GM18508 (cell line): ENCODE measurements around the gene MYO3B.
"Not testable (repeated sequence)": the region's sequence is repeated elsewhere in the genome, so short reads cannot be mapped to it uniquely, and the experiment has no call there.

ENCODE experiments used
- ATAC-seq: cut with Tn5 transposase; IDR thresholded peaks from one replicate; pipeline ENCODE4 v1.9.1; 2021; ENCODE audit warnings: moderate number of reproducible peaks; ENCODE audit not compliant: insufficient read depth, unreplicated experiment

Gene MYO3B

DNA sequence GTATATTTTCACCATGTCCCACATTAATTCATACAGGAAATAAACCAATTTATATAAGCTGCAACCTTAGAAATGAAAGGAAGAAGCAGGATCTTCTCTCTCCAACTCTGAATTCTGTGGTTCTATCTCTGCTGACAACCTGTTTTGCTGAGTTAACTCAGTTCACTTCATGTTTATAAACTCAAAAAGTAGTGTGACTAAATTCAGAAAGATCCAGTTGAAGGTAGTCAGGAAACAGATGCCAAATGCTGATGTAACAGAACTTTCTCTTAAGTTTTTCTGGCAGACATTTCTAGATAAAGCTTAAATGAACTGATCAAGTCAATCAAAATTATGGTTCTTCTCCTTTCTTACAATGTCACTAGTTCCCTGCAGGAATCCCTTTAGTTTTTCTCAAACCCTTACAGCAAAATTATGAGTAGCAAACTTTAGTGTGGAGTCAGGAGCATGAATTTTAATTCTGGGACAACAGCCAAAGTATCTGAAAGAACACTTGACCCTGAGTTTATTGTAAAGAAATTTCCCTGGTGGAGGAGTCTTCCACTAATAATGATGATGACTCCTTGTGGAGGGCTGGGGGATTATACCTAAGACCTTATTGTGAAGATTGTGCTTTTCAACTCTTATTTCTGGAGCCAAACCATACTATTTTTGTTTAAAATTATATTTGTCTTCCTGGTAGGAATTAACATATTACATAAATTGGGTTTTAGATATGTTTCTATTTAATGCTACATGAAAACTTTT lies 216.9 kb downstream of the MYO3B start:
- no peak for ATAC-seq

DNA sequence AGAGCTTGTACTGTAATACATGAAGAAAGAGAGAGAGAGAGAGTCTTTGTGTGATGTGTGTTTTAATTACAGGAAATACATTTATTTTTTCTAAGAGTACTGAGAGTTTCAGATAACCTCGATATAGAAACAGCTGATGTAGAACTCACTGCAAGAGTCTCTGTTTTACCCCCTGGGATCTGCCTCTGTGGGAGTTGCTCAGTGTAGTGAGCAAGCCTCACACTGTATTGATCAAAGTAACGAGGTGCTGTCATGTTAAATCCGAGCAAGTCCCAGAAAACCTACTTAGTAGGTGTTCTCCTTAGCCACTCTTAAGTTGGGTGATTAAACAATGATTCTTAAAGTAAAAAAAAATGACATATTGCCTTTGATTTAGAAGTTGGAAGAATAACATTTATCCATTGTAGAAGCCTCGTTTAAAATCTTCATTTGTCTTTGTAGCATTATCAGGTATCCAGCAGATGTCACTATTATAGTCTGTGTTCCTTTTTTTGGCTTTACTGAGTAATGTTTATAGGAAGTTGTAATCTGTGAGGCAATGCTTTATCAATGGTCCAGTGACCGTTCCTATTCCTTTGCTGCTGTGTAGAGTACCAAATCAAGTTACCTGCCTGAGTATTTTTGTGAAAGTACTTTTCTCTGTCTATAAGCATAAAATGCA lies 219.0 kb downstream of the MYO3B start:
- ATAC-seq = no peak

DNA sequence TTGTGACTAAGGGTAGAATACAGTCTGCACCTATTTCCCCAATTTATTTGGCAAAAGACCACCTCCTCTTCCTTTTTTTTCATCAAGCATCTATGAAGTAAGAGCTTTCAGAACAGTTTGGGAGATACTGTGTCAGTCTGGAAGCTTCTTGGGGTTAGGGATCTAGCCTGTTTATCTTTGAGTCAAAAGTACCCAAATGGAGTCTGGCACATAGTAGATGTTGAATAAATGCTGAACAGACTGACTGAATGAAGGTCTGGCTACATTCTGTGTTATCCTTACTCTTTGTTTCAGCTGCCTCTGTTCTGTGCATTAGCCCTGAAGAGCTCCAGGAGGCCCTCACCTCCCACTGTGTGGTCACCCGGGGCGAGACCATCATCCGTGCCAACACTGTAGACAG lies 223.2 kb downstream of the MYO3B start:
- no peak for ATAC-seq

DNA sequence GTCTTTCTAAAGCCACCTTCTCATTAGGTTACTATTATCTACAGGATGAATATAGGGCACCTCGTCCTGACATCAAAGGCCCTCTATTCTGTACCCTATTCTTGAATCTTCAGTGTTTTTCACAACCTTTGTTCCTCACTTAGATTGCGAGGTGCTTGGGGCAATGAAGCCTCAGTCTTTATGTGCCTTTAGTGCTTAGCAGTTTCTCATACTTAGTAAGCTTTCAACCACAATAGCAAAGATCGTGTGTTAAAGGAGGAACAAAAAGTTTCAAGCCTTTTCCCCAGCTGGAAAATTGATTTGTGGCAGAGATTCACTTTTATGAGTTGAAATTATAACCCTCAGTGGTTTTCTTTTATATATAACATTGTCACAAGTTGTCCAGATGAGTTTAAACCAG lies 226.9 kb downstream of the MYO3B start:
- ATAC-seq = no peak

DNA sequence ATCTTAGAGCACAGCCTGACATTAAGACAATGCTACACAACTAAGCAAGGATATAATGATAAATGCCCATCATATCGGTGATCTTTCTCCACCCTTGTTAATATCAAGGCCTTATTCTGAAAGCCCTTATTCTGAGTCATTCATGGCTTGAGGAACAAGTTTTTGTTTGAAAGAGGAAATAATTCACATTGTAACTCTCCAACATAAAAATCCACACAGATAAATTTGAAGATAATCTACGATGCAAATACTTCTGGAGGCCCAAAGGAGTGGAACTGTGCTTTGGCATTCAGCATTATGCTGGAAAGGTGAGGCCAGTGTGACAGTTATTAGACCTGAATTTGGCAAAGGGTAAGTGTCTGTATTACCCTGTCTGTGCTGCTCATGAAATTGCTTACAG lies 227.4 kb downstream of the MYO3B start:
- no peak for ATAC-seq

DNA sequence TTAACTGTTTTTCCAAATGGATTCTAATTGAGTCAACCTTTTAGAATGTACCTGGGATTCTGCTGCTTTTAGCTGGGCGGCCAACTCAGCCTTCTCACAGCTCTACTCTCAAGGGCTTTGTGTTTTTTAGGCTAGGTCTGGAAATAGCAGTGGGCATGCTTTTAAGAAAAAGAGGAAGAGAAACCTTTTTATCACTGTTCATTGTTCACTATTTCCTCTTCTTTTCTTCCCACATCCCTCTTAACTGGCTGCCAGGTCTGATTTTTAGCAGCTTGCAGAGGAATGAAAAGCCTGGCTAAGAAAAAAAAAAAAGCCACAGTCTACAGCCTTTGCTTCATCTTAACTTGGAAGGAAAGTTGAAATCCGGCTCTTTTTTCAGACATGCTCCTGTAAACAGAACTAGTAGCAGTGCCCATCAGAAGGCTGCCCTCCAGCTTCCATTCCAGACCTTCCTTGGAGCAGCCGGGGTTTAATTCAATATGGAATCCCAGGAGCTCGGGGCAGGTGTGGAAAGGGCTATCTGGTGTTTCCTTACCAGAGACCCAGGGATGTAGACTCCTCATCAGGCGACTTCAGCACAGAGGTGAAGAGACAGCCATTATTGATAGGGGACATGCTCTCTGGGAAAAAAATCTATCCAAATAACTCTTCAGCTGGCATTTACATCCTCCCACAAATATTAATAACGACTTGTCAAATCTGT lies 230.7 kb downstream of the MYO3B start:
- no peak for ATAC-seq

DNA sequence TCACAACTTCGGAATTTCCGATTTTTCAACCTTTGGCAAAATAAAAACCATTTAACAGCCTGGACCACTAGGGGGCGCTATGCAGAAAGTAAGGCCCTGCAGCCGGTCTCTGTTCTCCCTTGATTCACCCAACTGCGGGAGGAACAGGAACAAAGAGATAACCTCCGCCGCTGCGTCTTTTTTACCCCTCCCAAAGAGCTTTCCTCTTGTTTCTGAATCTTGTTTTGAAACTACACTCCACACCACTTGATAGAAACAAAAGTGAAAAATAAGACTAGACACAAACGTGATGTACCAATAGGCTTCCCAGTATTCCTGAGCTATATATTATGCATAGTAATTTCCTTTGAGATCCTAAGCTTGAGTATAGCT lies 231.2 kb downstream of the MYO3B start:
- no peak for ATAC-seq

DNA sequence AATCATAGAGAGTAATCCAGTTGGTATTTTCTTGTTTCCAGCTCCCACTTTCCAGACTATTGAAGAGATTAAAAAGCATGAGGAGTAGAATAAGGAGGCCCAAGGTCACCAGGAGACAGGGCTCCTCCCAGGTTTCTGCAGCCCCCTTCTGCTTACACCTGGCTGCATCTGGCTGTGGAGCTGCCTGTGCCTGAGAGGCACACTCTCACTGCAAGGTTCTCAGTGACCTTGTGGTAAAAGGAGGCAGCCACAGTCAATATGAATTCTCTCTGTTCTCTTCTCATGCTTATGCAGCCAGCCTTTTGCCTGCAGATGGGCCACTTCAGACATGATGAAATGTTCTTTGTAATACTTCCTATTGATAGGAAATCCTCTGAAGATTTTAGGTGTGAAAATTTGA lies 233.7 kb downstream of the MYO3B start:
- no peak for ATAC-seq

DNA sequence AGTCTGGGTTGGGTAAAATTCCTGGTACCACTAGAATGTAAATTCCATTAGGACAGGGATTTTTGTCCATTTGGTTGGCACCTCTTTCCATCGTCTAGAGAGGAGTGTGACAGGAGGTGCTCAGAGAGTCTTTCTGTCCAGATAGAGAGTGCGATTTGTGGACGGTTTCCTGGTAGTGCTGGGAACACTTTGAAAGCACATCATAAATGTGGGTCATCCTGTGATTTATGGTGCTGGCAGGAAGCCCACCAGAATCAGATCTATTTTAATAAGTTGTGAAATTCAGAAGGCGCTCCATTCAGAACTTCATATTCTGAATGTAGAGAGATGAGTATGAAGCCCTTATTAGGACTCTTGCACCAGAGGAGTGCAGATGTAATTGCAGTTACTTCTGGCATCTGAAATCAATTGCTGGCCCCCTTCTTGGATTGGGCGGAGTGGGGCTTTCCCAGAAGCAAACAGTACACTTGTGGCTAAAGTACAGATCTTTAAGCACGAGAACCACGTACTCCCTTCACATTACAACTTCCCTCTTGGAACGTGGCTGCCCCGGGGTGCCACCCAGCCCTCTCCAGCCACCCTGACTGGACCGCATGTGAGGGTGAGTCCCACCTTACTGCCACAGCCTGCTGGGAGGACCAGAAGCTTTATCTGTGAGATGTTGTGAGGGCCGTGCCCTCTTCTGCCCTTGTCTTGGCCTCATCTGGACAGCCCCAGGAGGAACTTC lies 243.2 kb downstream of the MYO3B start:
- ATAC-seq = no peak

DNA sequence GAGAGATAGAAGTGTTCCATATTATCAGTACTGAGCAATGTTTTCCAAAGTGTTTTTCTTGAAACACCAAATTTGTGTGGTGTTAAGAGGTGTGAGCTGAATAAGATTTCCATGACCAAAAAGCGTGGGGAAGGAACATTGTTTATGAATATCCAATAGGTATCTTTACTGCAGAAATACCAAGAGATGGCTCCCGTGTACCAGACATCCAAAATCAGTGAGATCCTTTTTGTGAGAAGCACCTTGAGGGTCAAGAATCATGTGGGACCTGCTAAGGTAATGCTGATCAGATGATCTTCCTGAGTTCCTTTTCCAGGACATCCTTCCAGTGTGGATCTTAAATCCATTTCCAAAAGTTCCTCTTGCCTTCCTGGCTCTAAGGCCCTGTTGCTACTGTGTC lies 246.0 kb downstream of the MYO3B start:
- ATAC-seq = no peak

DNA sequence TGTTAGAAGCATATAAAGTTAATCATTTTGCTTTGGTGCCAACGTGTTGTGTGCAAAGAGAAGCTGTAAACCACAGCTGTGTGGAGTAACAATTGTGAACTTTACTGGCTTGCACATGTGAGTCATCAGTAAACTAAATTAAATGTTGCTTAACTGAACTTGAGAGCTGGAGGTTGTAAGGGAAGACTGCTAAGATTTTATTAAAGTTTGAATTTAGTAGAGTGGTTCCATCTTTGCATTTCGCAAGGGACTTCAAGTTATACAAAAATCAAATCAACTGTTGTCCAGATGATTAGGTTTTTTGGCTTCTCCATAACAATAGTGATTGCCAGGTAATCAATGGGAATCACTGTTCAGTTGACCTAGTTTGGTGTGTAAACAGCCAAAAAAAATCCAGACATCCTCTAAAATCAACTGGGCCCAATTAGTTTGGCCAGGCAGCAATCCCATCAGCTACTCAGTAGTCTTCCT lies 247.4 kb downstream of the MYO3B start:
- ATAC-seq = no peak

DNA sequence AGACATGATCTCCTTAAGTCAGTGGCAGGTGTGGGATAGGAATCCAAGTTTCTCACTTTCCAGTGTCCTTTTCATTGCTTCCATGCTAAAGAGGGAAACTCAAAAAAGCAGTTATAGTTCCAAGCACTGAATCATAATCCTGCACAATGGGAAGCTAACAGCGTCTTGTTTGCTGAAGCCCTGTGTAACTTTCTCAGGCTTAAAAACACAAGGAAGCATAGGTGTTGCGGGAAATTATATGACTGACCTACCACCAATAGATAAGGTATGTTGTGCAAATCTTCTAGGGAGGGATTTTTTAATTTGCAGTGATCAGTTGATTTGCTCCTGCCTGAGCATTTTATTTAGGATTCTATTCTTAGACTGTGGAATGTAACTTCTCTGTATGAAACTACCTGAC lies 250.9 kb downstream of the MYO3B start:
- ATAC-seq = no peak

DNA sequence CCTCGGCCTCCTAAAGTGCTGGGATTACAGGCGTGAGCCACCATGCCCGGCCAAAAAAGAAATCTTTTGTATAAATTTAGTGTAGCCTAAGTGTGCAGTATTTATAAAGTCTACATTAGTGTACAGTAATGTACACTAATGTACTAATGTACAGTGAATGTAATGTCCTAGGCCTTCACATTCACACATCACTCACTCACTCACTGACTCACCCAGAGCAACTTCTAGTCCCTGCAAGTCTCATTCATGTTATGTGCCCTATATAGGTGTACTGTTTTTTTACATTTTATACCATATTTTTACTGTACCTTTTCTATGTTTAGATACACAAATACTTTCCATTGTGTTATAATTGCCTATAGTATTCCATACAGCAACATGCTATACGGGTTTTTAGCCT lies 254.9 kb downstream of the MYO3B start:
- no peak for ATAC-seq

DNA sequence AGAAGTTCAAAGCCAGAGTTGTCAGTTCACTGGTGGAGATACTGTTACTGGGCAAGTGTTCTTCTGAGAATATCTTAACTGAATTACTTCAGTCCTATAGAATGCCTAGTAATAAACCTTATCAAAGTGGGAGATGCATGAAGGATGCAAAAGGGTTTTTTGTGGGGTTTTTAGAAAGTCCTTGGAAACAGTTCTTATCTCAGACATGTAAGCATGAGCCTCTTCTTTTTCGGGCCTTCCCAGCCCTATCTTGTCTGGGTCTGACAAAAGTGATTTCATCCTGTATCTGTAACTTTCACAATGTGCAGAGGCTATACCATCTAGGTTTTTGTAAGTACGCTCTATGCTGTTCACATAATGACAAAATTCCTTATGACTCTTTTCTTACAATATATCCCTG lies 255.5 kb downstream of the MYO3B start:
- ATAC-seq = no peak

DNA sequence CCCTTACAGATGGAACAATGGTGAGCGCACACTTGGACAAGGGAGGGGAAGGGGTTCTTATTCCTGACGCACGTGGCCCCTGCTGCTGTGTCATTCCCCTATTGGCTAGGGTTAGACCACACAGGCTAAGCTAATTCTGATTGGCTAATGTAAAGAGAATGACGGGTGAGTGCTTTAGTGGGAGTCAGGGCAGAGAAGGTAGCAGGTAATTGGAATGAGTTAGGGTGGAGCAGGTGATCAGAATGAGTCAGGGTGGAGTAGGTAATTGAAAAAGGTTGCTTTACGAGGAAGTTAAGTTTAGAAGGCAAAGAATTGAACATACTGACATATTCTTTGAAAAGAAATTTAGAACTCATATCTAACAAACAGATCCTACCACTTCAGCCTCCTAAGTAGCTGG lies 256.4 kb downstream of the MYO3B start:
- not testable (repeated sequence) for ATAC-seq

DNA sequence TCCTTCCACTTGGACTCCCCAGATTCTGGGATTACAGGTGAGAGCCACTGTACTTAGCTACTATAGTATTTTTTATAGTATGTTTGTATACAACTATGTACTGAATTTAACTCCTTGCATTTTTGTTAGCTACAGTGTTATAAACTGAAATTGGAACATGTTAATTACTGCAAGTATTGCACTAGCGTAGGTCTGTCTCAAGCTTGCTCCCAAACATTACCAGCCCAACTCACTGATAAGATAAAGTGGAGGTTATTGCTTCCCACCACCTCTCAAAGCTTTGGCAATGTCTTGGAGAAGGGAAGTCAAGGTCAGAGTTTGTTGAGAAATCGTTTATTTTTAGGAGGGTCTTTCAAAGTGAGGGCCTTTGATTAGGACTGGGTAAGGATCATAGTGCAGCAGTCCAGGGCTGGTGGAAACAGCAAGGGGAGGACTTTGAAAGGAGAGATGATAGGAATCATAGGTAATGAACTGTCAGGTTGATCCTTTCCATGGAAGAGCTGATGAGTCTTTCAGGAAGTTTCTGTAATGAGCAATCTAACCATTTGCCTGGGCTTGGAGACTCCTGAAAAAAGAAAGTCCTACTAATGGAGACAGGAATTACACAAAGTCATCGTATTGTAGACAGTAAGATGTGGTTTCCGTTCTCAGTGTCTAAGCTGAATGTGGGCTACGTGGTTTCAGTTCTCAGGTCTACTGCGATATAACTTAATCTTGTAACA lies 257.1 kb downstream of the MYO3B start:
- ATAC-seq = no peak

DNA sequence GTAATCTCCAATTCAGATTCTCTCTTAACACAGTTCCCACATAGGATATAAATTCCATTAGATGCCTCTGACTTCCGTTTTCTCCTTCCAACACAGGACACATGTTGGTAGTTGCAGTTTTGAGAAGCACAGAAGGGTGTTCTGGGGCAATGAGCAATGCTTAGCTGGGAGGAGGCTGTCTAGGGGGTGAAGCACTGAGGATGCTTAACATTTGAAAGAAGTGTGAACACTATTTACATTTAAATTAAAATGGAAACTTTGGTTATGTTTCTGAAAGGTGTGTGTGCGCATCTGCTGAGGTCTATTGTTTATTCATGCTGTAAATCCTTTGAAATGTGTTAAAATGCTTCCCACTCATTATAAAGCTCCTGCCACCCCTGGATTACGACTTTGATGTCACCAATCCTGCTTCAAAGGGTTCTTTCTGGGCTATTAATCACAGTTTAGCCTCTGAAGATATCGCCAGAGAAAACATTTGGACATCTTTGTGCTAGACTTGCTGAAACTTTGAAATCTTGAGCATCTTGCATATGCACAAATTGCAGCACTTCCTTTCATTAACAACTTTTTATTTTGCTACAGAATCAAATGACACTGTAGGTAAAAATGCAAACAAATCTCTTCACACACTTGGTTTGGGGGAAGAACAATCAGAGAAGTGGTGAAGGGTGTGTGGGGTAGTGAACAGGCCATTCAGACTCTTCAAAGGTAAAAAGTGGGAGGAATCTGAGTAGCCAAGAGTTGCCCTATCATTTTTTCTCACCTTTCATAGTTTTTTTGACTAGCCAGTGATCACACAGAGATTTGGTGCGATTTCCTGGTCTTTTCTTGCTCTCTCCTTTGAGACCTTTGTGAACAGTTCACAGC lies 258.4 kb downstream of the MYO3B start:
- no peak for ATAC-seq

DNA sequence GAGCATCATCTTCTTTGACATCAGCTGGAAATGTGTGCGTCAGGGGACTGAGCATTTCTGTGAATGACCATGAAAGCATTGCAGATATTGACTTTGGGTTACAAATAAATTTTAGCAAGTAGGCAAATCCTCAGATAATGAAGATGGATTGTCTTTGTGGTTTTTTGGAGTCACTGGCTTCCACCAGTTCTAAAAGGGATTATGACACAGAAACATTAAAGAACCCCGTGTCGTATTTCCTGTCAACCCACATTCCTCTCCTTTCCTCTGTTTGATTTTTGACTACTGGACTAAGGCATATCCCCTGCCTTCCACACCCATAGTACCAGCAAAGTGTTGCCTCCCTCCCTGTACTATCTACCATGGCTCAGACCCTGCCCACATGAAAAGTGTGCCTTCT lies 268.1 kb downstream of the MYO3B start:
- no peak for ATAC-seq

DNA sequence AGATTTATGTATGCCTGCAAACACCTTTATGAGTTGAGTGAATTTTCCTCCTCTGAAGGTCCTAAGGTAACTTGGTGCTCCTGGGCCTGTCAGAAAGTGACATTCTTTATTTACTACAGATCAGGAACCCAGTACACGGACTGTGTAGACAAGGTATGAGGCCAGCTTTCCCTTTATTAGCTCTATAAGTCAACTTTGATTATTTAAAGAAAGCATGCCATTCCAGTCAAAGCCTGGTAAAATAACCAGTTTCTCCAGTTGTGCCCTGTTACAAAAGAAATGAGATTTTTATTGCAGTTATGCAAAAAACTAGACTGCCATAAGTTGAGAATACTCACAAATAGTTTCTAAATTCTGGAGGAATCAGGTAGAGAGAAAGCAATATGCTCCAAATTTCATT lies 271.1 kb downstream of the MYO3B start:
- ATAC-seq = no peak
